GM21360 (cell line): ENCODE measurements around the gene SLX1A.
"Not testable (repeated sequence)": the region's sequence is repeated elsewhere in the genome, so short reads cannot be mapped to it uniquely, and the experiment has no call there.

Source experiments
- ATAC-seq: cut with Tn5 transposase; IDR thresholded peaks from one replicate; pipeline ENCODE4 v1.9.1; 2021; ENCODE audit warnings: mild to moderate bottlenecking, moderate library complexity; ENCODE audit not compliant: unreplicated experiment

SLX1A gene

DNA sequence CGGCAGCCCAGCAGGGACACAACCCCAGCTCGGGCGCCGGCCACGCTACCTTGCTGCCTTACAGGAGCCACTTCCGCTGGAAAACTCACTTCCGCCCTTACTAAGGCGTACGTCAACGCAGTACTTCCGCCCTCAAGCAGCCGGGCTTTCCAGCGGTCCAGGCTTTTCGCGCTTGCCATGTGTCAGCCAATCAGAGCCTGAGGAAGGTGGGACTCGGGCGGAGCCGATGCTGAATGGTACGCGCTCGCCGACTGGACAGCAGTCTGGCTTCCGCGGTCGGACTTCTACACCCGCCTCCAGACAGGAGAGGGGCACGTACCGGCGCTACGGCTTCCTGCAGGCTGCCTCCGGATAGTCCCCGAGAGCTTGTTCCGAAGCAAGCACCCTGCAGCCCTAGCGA lies at the start of gene SLX1A, which contains the start of gene BOLA2B:
Gene SLX1A, plus strand, starts transcription at position 261 of the 400 bp plus-strand sequence. CDS start 210 bp downstream, outside the sequence.
Gene BOLA2B, minus strand, starts transcription at position 52 of the 400 bp plus-strand sequence. CDS start 71 bp downstream, outside the sequence.
- peak; percentile 76 for ATAC-seq

DNA sequence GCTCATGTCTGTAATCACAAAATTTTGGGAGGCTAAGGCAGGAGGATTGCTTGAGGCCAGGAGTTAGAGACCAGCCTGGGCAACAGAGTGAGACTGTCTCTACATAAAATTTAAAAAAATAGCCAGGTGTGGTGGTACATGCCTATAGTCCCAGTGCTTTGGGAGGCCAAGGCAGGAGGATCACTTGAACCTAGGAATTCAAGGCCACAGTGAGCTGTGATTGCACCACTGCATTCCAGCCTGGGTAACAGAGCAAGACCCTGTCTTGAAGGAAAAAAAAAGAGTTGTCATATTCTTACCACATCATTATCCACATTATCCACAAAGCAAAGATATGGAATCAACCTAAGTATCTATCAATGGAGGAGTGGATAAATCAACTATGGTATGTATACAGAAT lies 49.7 kb upstream of the SLX1A start:
- ATAC-seq = no peak

DNA sequence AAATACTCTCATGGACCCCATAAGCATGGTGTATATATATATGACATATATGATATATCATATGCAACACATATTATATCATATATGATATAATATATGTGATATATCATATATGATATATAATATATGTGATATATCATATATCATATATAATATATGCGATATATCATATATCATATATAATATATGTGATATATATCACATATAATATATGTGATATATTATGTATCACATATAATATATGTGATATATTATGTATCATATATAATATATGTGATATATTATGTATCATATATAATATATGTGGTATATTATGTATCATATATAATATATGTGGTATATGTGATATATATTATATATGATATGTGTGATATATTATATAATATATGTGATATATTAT lies 48.8 kb upstream of the SLX1A start:
- no peak for ATAC-seq

DNA sequence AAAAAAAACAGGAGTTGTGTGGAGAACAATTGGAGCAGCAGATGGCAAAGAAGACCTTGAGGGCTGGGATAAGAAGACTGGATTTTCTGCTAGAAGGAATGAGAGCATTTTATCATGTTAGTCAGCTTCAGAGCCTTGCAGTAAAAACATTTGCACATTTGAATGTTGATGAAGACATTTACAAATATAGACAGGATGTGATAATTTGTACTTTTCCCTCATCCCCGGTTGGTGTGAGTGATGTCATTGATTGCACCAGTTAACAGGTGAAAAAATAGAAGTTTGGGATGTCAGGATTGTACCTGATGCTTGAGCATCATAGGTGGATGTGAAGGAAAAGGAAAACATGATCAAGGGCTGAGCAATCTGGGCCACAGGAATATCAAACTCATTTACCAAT lies 48.0 kb upstream of the SLX1A start:
- no peak for ATAC-seq

DNA sequence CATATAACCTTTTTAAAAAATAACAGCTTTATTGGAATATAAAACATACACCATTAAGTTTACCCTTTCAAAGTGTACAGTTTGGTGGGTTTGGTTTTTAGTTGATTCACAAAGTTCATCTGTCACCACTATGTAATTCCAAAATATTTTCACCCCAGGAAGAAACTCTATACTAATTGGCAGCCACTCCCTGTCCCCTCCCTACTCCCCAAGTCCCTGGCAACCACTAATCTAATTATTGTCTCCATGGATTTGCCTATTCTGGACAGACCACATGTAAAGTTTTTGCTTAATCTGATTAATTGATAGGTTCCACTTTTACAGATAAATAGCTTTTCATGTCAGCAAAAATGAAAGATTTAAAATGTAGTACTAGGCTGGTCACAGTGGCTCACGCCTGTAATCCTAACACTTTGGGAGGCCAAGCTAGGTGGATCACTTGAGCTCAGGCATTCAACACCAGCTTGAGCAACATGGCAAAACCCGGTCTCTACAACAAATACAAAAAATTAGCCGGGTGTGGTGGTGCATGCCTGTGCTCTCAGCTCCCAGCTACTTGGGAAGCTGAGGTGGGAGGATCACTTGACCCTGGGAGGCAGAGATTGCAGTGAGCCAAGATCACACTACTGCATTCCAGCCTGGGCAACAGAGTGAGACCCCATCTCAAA lies 45.7 kb upstream of the SLX1A start:
- no peak for ATAC-seq

DNA sequence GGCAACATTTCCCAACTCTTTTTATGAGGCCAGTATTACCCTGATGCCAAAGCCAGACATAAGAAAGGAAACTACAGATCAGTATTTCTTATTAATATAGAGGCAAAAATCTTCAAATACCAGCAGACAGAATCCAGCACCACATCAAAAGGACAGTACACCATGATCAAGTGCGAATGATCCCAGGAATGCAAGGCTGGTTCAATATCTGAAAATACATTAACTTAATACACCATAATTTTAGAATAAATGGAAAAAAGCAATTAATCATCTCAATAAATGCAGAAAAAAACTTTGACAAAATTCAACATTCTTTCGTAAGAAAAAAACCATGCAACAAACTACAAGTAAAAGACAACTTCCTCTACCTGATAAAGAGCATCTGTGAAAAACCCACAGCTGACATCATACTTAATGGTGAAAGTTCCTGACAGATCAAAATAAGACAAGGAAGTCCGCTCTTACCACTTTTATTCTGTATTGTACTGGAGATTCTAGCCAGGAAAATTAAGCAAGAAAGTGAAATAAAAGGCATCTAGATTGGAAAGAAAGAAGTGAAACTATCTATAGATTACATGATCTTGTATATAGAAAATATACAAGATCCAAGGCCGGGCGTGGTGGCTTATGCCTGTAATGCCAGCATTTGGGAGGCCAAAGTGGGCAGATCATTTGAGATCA lies 44.3 kb upstream of the SLX1A start:
- ATAC-seq = no peak

DNA sequence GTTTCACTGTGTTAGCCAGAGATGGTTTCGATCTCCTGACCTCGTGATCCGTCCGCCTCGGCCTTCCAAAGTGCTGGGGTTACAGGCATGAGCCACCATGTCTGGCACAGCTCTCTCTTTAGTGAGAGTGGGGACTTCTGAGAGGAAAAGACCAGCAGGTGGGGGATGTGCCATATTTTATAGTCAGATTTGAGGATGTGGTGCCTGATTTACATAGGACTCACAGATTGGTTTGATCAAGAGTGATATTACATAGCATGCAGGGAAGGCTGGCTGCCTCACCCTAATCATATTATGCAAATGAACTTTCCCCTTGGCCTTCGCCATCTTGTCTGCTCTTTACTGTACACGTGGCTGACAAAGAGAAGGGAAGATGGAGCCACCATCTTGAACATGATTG lies 42.6 kb upstream of the SLX1A start:
- ATAC-seq = no peak

DNA sequence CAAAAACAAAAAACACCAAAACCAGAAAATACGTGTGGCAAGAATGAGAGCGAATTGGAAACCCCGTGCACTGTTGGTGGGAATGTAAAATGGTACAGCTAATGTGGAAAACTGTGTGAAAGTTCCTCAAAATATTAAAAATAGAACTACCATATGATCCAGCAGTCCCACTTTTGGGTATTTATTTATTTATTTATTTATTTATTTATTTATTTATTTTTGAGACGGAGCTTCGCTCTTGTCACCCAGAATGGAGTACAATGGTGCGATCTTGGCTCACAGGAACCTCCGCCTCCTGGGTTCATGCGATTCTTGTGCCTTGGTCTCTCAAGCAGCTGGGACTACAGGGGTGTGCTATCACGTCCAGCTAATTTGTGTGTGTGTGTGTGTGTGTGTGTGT lies 41.2 kb upstream of the SLX1A start:
- no peak for ATAC-seq

DNA sequence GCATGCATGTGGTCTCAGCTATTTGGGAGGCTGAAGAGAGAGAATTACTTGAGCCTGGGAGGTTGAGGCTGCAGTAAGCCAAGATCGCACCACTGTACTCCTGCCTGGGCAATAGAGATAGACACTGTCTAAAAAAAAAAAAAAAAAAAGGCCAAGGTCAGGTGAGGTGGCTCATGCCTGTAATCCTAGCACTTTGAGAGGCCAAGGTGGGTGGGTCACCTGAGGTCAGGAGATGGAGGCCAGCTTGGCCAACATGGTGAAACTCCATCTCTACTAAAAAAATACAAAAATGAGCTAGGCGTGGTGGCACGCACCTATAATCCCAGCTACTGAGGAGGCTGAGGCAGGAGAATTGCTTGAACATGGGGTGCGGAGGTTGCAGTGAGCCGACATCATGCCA lies 38.5 kb upstream of the SLX1A start:
- ATAC-seq = no peak

DNA sequence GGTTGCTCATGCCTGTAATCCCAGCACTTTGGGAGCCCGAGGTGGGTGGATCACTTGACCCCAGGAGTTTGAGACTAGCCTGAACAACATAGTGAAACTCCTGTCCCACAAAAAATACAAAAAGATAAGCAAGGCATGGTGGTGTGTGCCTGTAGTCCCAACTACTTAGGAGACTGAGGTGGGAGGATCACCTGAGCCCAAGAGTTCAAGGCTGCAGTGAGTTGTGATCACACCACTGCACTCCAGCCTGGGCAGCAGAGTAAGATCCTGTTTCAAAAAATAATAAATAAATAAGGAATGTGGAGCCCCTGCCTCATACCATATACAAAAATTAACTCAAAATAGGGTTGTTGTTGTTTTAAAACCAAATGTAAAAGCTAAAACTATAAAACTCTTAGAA lies 36.5 kb upstream of the SLX1A start:
- no peak for ATAC-seq

DNA sequence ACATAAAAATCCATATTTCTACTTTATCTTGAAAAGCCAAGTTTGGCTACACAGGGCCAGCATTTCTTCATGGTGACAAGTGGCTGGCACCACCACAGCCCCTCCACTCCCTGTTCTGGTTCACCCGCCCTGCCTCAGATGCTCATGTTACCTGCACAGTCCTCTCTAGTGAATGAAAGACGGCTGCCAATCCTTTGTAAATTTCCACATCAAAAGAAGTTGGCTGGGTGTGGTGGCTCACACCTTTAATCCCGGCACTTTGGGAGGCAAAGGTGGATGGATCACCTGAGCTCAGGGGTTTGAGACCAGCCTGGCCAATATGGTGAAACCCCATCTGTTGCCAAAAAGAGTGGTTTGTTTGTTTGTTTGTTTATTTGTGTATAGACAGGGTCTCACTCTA lies 30.1 kb upstream of the SLX1A start:
- no peak for ATAC-seq

DNA sequence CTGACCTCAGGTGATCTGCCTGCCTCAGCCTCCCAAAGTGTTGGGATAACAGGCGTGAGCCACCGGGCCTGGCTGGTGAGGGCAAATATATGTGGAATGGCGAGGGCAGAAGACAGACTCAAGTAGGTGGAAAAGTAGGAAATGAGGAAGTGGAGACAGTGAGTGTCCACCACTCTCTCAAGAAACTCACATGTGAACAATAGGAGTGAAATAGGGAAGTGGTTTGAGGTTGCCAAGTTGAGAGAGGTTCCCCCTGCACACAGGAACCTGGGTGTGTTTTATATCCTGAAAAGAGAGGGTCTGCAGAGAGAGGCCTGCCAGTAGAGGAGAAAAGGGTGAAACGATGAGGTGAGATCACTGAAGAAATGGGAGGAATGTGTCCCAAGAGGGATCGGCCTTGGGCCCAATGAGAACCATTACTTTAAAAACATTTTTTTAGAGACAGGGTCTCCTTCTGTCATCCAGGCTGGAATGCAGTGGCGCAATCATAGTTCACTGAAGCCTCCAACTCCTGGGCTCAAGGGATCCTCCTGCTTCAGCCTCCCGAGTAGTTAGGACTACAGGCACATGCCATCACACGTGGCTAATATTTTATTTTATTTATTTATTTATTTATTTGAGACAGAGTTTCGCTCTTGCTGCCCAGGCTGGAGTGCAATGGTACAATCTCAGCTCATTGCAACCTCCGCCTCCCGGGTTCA lies 27.3 kb upstream of the SLX1A start:
- ATAC-seq = no peak

DNA sequence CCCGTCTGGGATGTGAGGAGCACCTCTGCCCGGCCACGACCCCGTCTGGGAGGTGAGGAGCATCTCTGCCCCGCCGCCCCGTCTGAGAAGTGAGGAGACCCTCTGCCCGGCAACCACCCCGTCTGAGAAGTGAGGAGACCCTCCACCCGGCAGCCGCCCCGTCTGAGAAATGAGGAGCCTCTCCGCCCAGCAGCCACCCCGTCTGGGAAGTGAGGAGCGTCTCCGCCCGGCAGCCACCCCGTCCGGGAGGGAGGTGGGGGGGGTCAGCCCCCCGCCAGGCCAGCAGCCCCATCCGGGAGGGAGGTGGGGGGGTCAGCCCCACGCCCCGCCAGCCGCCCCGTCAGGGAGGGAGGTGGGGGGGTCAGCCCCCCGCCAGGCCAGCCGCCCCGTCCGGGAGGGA lies 24.9 kb upstream of the SLX1A start:
- not testable (repeated sequence) for ATAC-seq

DNA sequence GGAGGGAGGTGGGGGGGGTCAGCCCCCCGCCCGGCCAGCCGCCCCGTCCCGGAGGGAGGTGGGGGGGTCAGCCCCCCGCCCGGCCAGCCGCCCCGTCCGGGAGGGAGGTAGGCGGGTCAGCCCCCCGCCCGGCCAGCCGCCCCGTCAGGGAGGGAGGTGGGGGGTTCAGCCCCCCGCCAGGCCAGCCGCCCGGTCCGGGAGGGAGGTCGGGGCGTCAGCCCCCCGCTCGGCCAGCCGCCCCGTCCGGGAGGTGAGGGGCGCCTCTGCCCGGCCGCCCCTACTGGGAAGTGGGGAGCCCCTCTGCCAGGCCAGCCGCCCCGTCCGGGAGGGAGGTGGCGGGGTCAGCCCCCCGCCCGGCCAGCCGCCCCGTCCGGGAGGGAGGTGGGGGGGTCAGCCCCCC lies 24.3 kb upstream of the SLX1A start:
- ATAC-seq = not testable (repeated sequence)

DNA sequence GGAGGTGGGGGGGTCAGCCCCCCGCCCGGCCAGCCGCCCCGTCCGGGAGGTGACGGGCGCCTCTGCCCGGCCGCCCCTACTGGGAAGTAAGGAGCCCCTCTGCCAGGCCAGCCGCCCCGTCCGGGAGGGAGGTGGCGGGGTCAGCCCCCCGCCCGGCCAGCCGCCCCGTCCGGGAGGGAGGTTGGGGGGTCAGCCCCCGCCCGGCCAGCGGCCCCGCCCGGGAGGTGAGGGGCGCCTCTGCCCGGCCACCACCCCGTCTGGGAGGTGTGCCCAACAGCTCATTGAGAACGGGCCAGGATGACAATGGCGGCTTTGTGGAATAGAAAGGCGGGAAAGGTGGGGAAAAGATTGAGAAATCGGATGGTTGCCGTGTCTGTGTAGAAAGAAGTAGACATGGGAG lies 23.5 kb upstream of the SLX1A start:
- ATAC-seq = not testable (repeated sequence)

DNA sequence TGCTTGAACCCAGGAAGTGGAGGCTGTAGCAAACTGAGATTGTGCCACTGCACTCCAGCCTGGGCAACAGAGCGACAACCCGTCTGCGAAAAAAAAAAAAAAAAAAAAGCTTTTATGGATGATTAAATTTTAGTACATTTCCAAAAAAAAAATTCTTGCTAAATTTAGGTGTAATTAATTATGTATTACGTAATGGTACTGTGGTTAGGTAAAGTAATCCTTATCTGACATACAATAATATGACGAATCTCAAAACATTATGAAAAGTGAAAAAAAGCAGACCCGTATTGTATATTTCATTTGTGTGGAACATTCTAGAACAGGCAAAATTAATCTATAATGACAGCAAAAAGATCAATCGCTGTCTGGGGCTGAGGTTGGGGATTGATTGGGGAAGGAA lies 20.6 kb upstream of the SLX1A start:
- no peak for ATAC-seq

DNA sequence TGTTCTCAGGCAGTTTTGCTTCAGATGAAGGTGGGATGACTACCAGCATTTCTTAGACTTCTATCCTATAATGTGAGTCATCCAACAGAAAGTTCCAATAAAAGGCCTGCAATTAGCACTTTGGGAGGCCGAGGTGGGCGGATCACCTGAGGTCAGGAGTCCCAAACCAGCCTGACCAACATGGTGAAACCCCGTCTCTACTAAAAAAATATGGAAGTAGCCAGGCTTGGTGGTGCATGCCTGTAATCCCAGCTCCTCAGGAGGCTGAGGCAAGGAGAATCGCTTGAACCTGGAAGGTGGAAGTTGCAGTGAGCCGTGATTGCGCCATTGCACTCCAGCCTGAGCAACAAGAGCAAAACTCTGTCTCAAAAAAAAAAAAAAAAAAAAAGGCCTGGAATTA lies 16.8 kb upstream of the SLX1A start:
- ATAC-seq = not testable (repeated sequence)

DNA sequence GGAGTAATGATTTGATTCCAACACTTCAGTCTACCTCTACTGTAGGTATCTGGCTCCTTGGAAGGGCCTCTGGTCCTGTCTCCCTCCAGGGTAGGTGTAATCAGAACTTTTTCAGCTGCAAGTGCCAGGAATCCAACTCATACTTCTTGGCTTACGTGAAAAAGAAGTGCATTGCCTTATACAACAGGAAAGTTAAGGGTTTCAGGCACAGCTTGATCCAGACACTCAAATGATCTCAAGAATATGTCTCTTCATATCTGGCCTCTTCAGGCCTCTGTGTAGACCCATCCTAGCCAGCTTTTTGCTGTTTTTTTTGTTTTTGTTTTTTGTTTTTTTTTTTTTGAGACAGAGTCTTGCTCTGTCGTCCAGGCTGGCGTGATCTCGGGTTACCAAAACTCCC lies 14.5 kb upstream of the SLX1A start:
- no peak for ATAC-seq

DNA sequence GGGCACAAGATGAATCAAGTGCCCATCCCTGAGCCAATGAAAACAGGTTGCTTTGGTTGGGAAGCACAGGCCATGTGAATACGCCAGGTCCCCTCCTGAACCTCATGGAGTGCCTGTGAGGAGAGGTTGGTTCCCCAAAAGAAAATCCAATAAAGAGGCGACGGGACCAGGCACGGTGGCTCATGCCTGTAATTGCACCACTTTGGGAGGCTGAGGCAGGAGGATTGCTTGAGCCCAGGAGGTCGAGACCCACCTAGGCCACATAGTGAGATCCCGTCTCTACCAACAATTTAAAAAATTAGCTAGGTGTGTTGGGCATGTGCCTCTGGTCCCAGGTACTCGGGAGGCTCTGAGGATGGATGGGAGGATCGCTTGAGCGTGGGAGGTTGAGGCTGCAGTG lies 13.7 kb upstream of the SLX1A start:
- no peak for ATAC-seq

DNA sequence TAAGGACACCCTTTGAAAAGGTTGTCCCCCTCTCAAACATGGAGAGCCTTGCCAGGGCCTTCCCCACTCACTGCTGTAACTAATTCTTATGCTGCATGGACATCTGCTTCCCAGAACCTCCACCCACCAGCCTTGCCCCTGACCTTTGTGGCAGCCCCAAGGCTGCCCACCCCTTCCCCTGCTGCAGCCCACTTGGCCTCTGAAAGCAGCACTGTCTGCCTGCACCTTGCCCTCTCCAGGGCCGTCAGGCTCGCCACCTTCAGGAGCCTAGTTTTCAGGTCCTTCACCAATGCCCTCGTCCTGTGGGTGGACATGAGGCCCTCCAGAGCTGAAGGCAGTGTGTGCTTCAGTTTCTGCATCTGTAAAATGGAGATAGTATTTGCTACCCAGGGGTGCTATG lies 12.9 kb upstream of the SLX1A start:
- no peak for ATAC-seq

DNA sequence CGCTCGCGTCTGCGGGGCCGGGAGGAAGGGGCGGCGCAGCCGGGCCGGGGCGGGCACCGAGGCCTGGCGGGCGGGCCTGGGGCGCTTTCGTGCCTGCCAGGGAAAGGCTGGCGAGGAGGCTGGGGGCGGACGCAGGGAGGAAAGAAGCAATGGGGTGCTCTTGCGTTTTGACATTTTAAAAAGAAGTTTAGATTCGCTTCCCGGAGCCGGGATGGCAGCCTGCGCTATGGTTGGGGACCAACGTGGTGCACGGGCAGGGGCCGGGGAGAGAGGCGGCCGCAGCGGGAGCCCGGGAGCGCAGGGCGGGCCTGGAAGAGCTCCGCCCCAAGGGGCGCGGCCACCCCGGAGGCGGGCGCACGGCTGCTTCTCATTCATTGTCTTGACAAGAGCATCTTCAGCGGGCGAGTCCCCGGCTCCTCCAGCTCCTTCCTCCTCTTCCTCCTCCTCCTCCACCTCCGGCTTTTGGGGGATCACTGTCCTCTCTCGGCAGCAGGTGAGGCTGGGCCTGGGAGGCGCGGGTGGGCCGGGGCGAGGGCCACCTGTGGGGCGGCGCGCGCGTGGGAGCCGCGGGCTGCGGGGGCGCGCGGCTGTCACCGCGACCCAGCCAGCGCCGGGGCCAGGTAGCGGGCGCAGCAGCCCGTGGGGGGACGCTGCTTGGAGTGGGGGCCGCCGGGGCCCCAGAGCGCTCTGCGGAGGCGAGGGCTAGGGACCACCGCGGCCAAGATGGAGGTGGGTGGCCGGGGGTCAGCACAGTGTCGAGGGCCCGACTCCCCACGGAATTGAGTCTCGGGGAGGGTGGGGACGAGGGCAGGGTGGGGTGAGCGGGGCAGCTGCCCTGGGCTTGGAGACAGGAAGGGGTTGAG lies 10.2 kb upstream of the SLX1A start, which contains the start of gene CORO1A:
Gene CORO1A, plus strand, starts transcription at position 370 of the 863 bp plus-strand sequence. CDS start 1,608 bp downstream, outside the sequence.
- ATAC-seq = peak; percentile 39
